Activated CD4-positive, CD25-positive, alpha-beta regulatory T cell treated with anti-CD3 and anti-CD28 coated beads, Interleukin-2, amount 50 U/mL, for 24 hours (primary cell): ENCODE measurements around the gene TCAP.

Experiments used
- ATAC-seq, 2 donors: fragments of 150-1000 bp; cut with Tn5 transposase; one replicate each; pipeline ENCODE4 v1.10.0; 2021; ENCODE audit warnings: mild to moderate bottlenecking in 1 of 2, moderate library complexity in 1 of 2

Gene TCAP

DNA sequence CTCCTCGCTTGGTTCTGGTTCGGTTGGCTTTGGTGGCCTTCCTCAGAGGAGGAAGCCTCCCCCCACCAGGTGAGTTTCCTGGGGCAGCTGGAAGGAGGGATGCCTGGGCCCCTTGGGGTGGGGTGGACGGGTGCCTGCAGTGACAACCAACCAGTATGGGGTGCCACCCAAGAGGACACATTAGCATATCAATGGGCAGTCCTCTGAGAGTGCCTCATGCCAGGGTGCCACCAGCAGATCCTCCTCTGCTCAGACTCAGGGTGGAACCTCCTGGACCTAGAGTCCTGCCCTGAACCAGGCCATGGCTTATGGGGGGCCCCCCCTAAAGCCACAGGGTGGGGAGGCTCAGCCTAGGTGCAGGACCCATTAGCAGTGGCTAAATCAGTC, 35.7 kb upstream of the TCAP start:
- no peak for ATAC-seq

- no peak for ATAC-seq
These were observed 35.3 kb upstream of the TCAP start for GRCh38 chr17:39629898-39630297.

GRCh38 chr17:39631403-39631802, 33.7 kb upstream of the TCAP start:
- no peak for ATAC-seq

- ATAC-seq = no peak
These were observed 32.8 kb upstream of the TCAP start for GRCh38 chr17:39632153-39632941.

DNA sequence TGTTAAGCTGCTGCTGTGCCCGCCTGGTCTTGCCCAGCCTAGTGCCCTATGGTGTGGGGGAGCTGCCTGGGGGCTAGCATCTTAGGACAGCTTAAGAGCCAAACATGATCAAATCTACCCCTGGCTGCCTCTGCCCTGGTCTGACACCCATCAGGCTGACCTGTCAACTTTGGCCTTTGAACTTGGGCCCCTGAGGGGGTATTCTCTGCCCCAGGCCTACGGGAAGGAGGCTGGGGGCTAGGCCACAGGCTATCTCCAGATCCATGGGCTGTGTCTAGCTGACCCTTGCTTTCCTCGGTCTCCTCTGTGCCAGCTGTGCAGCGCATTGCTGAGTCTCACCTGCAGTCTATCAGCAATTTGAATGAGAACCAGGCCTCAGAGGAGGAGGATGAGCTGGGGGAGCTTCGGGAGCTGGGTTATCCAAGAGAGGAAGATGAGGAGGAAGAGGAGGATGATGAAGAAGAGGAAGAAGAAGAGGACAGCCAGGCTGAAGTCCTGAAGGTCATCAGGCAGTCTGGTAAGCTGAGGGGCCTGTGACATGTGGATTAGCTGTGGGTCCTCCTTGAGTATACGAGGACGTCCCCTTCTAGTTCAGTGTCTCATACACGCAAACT, 31.5 kb upstream of the TCAP start:
- no peak for ATAC-seq

DNA sequence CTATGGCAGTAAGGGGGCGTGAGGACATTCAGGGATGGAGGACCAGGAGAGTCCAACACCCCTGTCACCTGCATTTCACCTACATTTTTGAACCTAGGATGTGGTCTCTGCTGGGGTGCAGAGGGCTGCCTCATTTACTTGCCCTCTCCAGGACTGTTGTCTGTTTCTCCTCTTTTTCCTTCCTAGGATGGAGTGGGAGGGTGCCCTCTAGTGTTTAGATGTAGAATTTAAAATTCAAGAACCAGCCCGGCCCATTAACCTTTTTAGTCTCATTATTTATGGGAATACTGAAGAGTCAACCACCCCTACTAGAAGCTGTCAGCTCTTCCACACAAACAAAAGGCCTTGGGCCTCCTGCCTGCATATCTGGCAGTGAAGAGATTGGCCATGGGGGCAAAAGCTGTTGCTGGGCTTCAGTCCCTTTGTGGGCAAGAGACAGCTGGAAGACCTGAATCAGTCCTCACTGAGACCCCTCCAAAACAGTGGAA, 30.7 kb upstream of the TCAP start:
- no peak for ATAC-seq

DNA sequence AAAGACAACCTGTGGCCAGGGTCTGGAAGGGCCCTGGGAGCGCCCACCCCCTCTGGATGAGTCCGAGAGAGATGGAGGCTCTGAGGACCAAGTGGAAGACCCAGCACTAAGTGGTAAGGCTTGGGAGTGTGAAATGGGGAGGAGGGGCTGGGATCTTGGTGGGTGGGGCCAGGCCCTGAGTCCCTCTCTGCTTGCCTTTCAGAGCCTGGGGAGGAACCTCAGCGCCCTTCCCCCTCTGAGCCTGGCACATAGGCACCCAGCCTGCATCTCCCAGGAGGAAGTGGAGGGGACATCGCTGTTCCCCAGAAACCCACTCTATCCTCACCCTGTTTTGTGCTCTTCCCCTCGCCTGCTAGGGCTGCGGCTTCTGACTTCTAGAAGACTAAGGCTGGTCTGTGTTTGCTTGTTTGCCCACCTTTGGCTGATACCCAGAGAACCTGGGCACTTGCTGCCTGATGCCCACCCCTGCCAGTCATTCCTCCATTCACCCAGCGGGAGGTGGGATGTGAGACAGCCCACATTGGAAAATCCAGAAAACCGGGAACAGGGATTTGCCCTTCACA, 29.5 kb upstream of the TCAP start:
- no peak for ATAC-seq

DNA sequence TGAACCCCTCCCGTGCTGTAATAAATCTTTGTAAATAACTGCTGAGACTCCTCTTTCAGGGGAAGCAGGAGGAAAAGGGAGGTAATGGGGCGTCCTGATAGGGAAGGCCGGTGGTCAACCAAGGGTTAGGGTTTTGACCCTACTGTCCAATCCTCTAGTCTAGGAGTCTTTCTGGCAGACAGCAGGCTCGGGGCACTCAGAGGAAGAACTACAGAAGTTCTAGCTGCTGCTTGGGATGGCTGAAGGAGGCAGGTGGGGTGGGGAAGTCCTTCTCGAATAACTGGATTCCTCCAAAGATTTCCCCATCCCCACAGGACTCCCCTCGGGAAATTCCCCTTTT, 28.6 kb upstream of the TCAP start:
- ATAC-seq = peak in 1 of 2 donors; percentile 4

DNA sequence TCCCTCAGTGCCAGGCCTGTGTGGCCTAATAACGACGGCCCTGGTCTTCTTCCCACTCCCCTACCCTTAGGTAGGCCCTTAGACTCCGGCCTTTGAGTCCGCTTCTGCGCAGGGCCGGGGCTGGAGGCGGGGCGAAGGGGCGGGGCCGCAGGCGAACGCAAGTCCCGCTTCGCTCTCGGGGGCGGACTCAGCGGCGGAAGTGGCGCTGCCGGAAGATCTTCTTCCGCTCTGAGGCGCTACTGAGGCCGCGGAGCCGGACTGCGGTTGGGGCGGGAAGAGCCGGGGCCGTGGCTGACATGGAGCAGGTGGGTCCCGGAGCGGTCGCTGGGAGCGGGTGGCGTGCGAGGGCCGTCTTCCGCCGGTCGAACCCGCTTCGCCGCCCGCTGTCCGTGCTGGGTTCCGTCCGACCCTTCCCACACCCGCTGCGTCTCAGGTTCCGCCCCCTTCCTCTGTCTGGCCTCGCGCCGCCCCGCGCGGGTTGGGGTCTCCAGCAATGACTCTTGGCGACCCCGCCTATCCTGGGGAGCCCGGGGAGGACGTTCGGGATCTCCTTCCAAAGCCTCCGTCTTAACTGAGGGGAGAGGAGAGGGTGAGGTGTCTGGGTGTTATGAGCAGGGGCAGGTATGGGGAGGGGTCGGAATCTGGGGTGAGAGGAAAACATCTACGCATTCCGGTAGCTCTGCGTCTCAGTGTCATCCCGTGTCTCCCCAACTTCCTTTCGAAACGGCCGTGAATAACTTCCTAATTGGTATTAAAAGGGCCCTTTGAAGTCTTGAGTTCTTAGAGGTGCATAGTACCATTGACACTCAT, 28.0 kb upstream of the TCAP start, which contains the start of gene STARD3:
Gene STARD3, plus strand, starts transcription at position 218 of the 810 bp plus-strand sequence. CDS start 16,388 bp downstream, outside the sequence.
- peak; percentile 91 to 94 for ATAC-seq

- no peak for ATAC-seq
These were observed 26.8 kb upstream of the TCAP start for GRCh38 chr17:39638317-39638716.

GRCh38 chr17:39639043-39639442, 26.1 kb upstream of the TCAP start:
- no peak for ATAC-seq

DNA sequence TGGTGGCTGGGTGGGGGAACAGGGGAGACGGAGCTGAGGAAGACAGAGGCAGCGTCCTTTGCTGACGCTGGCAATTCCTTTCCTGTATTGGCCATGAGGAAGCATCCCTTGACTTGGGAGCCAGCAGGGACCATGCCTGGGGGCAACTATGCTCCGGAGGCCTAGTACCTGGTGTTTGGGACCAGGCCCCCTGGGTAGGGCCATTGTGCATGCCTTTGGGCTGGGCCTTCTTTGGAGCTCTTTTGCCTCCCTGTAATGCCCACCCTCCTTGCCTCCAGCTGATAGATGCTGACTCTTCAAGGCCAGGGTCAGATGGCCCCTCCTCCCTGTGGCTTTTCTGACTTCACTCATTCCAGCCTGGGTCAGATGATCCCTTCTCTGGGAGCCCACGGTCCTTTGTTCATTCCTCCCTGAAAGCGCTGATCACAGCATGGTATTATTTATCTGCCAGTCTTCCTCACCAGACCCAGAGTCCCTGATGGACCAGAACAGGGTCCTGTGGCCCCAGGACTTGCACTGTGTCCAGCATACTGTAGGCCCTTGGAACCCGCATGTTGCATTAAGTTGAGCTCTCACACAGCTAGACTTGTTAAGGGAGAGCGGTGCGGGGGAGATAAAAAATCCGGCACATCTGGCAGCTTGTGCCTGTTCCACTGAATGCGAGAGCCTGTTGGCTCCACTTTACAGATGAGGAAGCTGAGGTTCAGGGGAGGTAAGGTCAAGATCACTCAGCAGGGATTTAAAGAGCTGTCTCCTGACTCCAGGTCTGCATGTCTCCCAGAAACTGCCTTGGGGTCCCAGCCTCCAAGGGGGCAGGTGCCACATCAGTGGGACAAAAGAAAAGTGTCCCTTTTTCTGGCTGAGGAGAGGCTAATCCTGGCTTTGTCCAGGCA, 25.3 kb upstream of the TCAP start:
- ATAC-seq = no peak

- no peak for ATAC-seq
These were observed 24.5 kb upstream of the TCAP start for GRCh38 chr17:39640591-39641031.

GRCh38 chr17:39641097-39641496, 24.1 kb upstream of the TCAP start:
- ATAC-seq = no peak

DNA sequence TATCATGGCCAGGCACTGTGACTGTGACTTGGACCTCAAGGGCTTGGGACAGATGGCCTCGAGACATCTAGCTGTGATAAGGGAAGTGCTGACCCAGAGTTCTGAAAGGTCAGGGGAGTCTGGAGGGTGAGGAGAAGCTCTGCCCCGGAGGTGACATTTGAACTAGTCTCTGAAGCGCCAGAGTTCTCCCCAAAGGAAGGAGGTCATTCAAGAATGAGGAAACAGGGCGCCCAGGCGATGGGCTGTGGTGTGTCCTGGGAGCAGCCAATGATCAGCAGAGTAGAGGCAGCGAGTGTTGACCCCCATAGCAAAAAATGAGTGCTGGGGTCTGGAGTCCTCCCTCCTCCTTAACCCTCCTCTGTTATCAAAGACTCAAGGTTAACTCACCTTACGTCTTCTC, 23.3 kb upstream of the TCAP start:
- no peak for ATAC-seq

DNA sequence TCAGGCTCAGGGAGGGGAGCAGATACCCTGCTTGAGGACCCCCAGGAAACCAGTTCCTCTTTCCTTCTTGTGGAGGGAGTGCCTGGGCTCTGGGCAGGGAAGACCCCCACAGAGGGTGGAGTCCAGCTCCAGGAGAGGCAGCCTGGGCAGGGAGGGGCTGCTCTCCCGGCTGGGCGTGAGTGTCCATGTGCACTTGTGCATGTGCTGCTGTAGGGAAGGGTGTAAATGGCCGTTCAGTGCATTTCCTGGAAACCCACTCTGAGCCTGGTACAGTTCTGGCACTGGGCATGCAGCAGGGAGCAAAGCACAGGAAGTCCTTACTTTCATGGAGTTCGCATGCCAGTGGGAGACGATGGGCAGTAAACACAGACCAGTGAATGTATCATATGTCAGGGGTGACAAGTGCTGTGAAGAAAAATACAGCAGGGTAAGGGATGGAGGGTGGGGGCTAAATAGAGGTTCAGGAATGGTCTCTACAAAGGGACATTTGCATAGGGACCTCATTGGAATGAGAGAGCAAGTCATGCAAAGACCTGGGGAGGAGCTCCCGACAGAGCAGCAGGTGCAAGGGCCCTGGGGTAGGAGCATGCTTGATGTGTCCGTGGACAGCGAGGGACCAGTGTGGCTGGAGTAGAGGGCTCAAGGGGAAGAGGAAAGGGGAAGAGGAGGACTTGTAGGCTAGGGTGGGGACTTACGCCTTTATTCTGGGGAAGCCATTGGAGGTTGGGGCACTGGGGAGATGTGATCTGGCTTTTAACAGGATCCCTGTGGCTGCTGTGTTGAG, 22.7 kb upstream of the TCAP start:
- no peak for ATAC-seq

DNA sequence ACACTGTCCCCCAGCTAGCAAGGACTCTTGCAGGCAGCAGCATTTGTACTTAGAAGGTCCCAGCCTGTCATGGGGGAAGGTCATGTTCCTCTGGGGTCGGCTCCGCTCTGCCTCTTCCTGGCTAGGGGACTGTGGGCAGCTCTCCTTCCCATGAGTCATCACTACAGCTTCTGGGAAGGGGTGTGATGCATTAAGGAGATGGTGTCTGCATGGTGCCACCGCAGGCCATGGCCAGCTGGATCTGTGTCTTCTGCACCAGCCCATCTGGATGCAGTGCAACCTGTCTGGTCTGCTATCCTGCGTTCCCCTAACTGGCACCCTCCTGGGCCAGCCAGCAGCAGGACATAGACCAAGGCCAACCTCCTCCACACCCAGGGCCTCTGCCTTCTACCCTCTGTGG, 21.9 kb upstream of the TCAP start:
- ATAC-seq = no peak

DNA sequence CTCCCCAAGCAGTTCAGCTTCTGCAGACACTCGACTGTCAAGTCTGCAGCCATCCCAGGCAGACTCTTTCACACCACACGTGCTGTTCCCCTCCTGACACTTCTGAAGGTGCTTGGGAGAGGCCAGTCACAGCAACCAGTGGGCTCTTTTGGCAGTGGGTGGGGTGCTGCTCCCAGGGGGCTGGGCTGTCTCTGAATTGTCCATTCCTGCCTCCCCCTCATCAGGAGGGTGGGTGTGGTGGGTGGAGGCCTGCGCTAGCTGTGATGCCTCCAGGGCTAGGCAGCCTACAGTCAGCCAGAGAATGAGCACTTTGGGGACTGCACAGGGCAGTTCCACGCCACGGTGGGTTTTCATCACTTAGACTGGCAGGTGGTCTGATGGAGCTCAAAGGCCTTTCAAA, 17.9 kb upstream of the TCAP start:
- no peak for ATAC-seq

- ATAC-seq = no peak
These were observed 16.4 kb upstream of the TCAP start for GRCh38 chr17:39648616-39649366.

GRCh38 chr17:39650121-39650579, 15.0 kb upstream of the TCAP start:
- ATAC-seq = no peak
